ENCODE results near the gene EFR3B. TPM values are rescaled to one million over a fixed set of nuclear protein-coding genes. Genes with fewer than 3 reads are reported as not detected.

Gene EFR3B
- total and polyA plus RNA-seq, 2 of the 4 experiments (the other 2 are of a cell fraction) = 0.38 to 0.90 TPM

DNA sequence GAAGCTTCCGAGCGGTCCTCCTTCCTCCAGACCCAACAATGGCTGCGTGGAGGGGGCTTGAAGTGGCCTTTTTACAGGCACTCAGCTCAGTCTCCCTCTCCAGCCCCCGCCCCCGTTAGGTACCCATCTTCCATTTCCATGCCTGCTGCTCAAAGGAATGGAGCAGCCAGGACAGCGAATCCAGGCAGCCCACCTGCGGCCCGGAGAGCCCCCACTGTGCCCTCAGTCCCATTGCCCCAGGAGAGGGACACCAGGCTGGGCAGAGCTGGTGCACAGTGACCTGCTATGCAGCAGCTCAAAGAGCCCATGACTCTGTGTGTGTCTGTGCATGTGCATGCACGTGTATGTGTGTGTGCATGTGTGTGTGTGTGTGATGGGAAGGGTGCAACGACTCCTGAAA lies 137.1 kb downstream of the EFR3B start:
- H4K20me1 ChIP-seq (ENCODE audit: insufficient read depth, low read length) = no peaks in the 10 kb centered on the region
- no peak for TF ChIP-seq RFX5 (IDR thresholded peaks at IDR 0.05; ENCODE audit: low read depth, low read length)
- TF ChIP-seq CEBPB (IDR thresholded peaks at IDR 0.05; ENCODE audit: low read depth, low read length) = no peak
- TF ChIP-seq RCOR1 (IDR thresholded peaks at IDR 0.05; ENCODE audit: insufficient replicate concordance, low read length) = no peak
- TF ChIP-seq, protein P1, sequence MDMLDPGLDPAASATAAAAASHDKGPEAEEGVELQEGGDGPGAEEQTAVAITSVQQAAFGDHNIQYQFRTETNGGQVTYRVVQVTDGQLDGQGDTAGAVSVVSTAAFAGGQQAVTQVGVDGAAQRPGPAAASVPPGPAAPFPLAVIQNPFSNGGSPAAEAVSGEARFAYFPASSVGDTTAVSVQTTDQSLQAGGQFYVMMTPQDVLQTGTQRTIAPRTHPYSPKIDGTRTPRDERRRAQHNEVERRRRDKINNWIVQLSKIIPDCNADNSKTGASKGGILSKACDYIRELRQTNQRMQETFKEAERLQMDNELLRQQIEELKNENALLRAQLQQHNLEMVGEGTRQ (IDR thresholded peaks at IDR 0.05; ENCODE audit: low read depth, low read length) = no peak
- no peak for TF ChIP-seq POLR2A (IDR thresholded peaks at IDR 0.05; ENCODE audit: low read depth, low read length)
- no peak for TF ChIP-seq SMC3 (IDR thresholded peaks at IDR 0.05; ENCODE audit: low read depth, low read length)
- intact Hi-C loops (cut with micrococcal nuclease) (no loop called here), in situ Hi-C loops (cut with MboI; ENCODE audit: low sequenced_read_pairs) (no loop called here), dilution Hi-C loops (cut with HindIII; ENCODE audit: low sequenced_read_pairs, unreplicated experiment) (no loop called here)
- no peak for ATAC-seq (ENCODE audit: low read depth)
- no peak for DNase-seq
- H2AK5ac ChIP-seq (ENCODE audit: low read depth, low read length) = no peak overlapping the region
- ChIA-PET CTCF (no interaction called here), POLR2A (ENCODE audit: unreplicated experiment) (no interaction called here)
- no peak overlapping the region for H3K56ac ChIP-seq (ENCODE audit: extremely low read depth, insufficient read depth, low read length)
- H3K4me1 ChIP-seq (ENCODE audit: control insufficient read depth, insufficient read depth, low read length) = no peaks in the 10 kb centered on the region
- no peak overlapping the region for H4K8ac ChIP-seq (ENCODE audit: low read depth in 2 of 2, low read length in 2 of 2)
- no peaks in the 10 kb centered on the region for H3K36me3 ChIP-seq (ENCODE audit: control insufficient read depth, insufficient read depth, low read length)
- no peak overlapping the region for H3K27ac ChIP-seq (ENCODE audit: insufficient read depth, low read length)
- H4K91ac ChIP-seq (ENCODE audit: insufficient read depth, low read depth, low read length) = no peak overlapping the region
- H4K5ac ChIP-seq (ENCODE audit: low read depth, low read length) = no peak overlapping the region
- no peak overlapping the region for H3K18ac ChIP-seq (ENCODE audit: low read depth, low read length)
- no peak overlapping the region for H3K4me2 ChIP-seq (ENCODE audit: low read depth, low read length)
- H3K79me1 ChIP-seq (ENCODE audit: low read depth in 1 of 2, low read length in 2 of 2) = no peaks in the 10 kb centered on the region
- H3K4ac ChIP-seq (ENCODE audit: low read depth, low read length) = no peak overlapping the region
- no peak overlapping the region for H3K14ac ChIP-seq (replicated peaks; ENCODE audit: low read depth, low read length)
- H2BK5ac ChIP-seq (ENCODE audit: low read depth, low read length, poor library complexity, severe bottlenecking) = no peak overlapping the region
- H3K9me3 ChIP-seq (ENCODE audit: control insufficient read depth, insufficient read depth, low read length) = 0 out of 2 replicates have a peak, but pooled peaks cover 1% of the 10 kb centered on the region
- H3K27me3 ChIP-seq (ENCODE audit: control insufficient read depth, insufficient read depth, low read length) = peaks cover 42% of the 10 kb centered on the region
- H2BK20ac ChIP-seq (ENCODE audit: low read depth, low read length) = no peak overlapping the region
- H3K9me1 ChIP-seq (ENCODE audit: insufficient read depth, low read length) = no peaks in the 10 kb centered on the region
- H2AK9ac ChIP-seq (replicated peaks; ENCODE audit: low read depth, low read length, poor library complexity) = no peak overlapping the region
- no TSS peak for BruUV-seq (replicated peaks)
- 78% methylated on average over 6 of the region's 10 CpGs; no CpG with 5 or more reads in 1 of the 2 experiments for WGBS, 2 experiments (ENCODE audit: extremely low coverage in 2 of 2, insufficient read length in 1 of 2)
- H3K23ac ChIP-seq (ENCODE audit: low read depth, low read length) = no peak overlapping the region
- H2BK120ac ChIP-seq (ENCODE audit: low read depth, low read length) = no peak overlapping the region
- no peak overlapping the region for H2AFZ ChIP-seq (replicated peaks; ENCODE audit: low read length, poor library complexity)
- no peak overlapping the region for H3K4me3 ChIP-seq (ENCODE audit: insufficient read depth, low read depth, low read length)
- H3K9ac ChIP-seq (ENCODE audit: low read depth, low read length) = no peak overlapping the region
- H2BK15ac ChIP-seq (ENCODE audit: low read depth, low read length) = no peak overlapping the region

Data from IMR-90 (cell line).